ENCODE results near the gene TSPO2. TPM values are rescaled to one million over a fixed set of nuclear protein-coding genes. Genes with fewer than 3 reads are reported as not detected.

Gene TSPO2
- total RNA-seq, 4 donors from 2014 or later = not detected

DNA sequence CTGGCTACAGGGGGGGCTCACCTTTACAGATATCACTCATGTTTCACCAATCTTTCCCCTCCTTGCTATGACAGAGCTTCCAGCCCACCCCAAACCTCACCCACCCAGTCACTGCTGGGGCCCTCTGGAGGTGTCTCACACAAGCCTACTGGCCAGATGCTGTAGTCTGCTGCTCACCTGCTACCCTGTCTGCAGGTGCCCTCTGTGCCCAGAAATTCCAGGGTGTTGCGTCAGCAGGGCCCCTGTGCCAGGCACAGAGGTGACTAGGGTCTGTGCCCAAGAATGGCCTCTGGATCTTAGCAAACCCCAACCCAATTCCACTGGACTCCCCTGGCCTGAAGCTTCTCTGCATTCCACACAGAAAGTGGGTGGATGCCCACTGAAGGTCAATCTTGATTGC lies 24.6 kb upstream of the TSPO2 start:
- 83 to 100% methylated on average over 1 of the region's 1 CpG for WGBS, 2 donors
- no peaks in the 10 kb centered on the region for H3K27me3 ChIP-seq
- no peaks in the 10 kb centered on the region for H3K36me3 ChIP-seq
- no peak overlapping the region for H3K4me3 ChIP-seq
- TF ChIP-seq, protein P1, sequence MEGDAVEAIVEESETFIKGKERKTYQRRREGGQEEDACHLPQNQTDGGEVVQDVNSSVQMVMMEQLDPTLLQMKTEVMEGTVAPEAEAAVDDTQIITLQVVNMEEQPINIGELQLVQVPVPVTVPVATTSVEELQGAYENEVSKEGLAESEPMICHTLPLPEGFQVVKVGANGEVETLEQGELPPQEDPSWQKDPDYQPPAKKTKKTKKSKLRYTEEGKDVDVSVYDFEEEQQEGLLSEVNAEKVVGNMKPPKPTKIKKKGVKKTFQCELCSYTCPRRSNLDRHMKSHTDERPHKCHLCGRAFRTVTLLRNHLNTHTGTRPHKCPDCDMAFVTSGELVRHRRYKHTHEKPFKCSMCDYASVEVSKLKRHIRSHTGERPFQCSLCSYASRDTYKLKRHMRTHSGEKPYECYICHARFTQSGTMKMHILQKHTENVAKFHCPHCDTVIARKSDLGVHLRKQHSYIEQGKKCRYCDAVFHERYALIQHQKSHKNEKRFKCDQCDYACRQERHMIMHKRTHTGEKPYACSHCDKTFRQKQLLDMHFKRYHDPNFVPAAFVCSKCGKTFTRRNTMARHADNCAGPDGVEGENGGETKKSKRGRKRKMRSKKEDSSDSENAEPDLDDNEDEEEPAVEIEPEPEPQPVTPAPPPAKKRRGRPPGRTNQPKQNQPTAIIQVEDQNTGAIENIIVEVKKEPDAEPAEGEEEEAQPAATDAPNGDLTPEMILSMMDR (IDR thresholded peaks at IDR 0.05) = no peak
- no peak for TF ChIP-seq POLR2A (IDR thresholded peaks at IDR 0.05)
- TF ChIP-seq EP300 (IDR thresholded peaks at IDR 0.05) = no peak
- no peak overlapping the region for H3K27ac ChIP-seq
- H3K4me1 ChIP-seq = no peaks in the 10 kb centered on the region
- no peak for DNase-seq (ENCODE audit: low spot score in 2 of 2)
- peaks cover 0 to 5% (median 0%) of the 10 kb centered on the region in 4 donors for H3K9me3 ChIP-seq

DNA sequence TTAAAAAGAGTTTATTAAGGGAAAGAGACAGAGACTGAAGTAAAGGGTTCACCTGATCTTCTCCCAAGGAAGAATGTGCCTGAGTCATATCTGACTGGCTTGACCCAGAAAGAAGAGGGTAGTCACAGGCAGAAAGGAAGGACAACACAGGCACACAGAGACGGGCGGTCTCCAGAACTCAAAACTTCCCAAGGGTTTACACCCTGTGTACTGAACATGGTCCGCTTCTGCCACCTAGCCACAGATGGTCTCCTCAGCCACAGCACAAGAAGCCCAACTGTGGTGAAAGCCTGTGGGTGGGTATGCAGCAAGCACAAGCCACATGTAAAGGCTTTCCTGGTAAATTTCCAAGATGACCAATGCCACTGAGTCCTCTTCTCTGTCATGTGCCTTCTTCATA lies 20.4 kb upstream of the TSPO2 start:
- DNase-seq (ENCODE audit: low spot score in 2 of 2) = no peak
- Histone ChIP-seq H3K36me3 (no peaks in the 10 kb centered on the region), H3K27me3 (no peaks in the 10 kb centered on the region), H3K9me3 (peaks cover 0 to 5% (median 0%) of the 10 kb centered on the region in 4 donors), H3K4me3 (no peak overlapping the region), H3K4me1 (no peaks in the 10 kb centered on the region), H3K27ac (no peak overlapping the region)
- WGBS, 2 donors = 64 to 93% methylated on average over 3 of the region's 3 CpGs
- TF ChIP-seq EP300 (IDR thresholded peaks at IDR 0.05) (no peak), POLR2A (IDR thresholded peaks at IDR 0.05) (no peak)
- TF ChIP-seq, protein P1 (IDR thresholded peaks at IDR 0.05) = no peak

DNA sequence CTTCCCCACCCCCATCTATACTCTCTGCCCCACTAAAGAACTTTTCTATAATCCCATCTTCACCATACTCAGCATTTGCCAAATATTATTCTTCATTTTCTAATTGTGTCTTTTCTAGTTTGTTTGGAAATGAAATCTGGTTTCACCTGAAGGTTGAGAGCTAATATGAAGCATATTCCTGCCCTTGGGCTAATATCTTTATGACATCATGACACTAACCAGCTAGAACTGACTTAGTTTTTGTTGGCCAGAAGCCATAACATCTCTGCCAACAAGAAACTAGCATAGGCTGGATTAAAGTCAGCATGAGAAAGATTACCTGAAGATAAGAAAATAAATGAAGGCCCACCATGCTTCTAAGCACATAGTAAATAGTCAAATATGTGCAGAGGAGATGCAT lies 20.0 kb upstream of the TSPO2 start:
- no peak overlapping the region for H3K27ac ChIP-seq
- H3K9me3 ChIP-seq = peaks cover 0 to 5% (median 0%) of the 10 kb centered on the region in 4 donors
- DNase-seq (ENCODE audit: low spot score in 2 of 2) = no peak
- H3K4me1 ChIP-seq = peaks cover 0 to 4% (median 1%) of the 10 kb centered on the region in 4 donors
- no peaks in the 10 kb centered on the region for H3K27me3 ChIP-seq
- TF ChIP-seq POLR2A (IDR thresholded peaks at IDR 0.05) (no peak), EP300 (IDR thresholded peaks at IDR 0.05) (no peak)
- TF ChIP-seq, protein P1 (IDR thresholded peaks at IDR 0.05) = no peak
- no peaks in the 10 kb centered on the region for H3K36me3 ChIP-seq
- H3K4me3 ChIP-seq = no peak overlapping the region

DNA sequence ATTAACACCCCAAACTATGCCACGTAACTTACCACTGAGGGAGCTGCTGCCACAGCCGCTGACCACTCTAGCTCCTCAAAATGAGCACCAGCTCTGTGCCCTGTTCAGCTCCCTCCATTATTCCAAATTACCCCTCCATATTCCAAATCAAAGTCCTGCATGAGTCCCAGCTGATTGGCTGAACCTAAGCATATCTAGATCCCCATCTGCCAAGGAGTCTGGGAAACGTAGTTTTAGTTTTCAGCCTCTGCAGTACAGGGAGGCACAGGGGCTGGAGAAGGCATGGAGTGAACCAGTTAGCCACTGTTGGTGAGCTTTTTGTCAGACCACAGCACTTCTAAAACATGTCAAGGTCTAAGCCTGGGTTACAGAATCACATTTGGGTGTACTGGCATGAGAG lies 19.2 kb upstream of the TSPO2 start:
- Histone ChIP-seq H3K4me1 (peaks cover 0 to 11% (median 8%) of the 10 kb centered on the region in 4 donors), H3K36me3 (no peaks in the 10 kb centered on the region), H3K27ac (no peak overlapping the region), H3K27me3 (no peaks in the 10 kb centered on the region), H3K4me3 (no peak overlapping the region), H3K9me3 (peaks cover 0 to 3% (median 0%) of the 10 kb centered on the region in 4 donors)
- no peak for TF ChIP-seq POLR2A (IDR thresholded peaks at IDR 0.05)
- TF ChIP-seq, protein P1 (IDR thresholded peaks at IDR 0.05) = no peak
- TF ChIP-seq EP300 (IDR thresholded peaks at IDR 0.05) = no peak
- 95% methylated on average over 3 of the region's 3 CpGs for WGBS, 2 donors
- DNase-seq (ENCODE audit: low spot score in 2 of 2) = no peak

DNA sequence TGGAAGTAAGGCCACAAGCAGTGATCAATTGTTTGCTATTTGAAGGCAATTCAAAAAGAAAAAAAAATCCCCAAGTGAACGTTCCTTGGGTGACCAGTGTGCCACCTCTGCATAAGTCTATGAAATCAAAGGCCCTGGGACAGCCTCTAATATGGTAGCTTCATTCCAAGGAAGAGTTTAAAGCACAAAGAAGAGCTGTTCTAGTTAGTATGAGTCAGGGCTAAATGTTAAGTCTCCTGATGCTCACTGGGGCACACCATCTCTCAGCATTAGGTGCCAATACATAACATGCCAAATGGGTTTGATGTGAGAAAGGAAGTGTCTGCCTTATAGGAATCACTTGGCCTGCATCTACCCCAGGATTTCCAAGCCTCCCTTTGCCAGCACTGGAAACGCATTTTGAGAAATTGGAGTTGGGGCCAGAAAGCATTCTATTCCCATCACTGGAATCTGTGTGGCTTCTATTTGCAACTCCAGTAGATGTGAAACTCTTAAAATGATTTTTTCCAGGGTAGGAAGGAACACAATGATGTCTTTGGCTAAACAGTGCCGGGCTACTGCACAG lies 16.2 kb upstream of the TSPO2 start:
- no peak for TF ChIP-seq EP300 (IDR thresholded peaks at IDR 0.05)
- no peak for TF ChIP-seq POLR2A (IDR thresholded peaks at IDR 0.05)
- TF ChIP-seq, protein P1 (IDR thresholded peaks at IDR 0.05) = no peak
- Histone ChIP-seq H3K27ac (no peak overlapping the region), H3K27me3 (no peaks in the 10 kb centered on the region), H3K36me3 (no peaks in the 10 kb centered on the region), H3K4me3 (no peak overlapping the region), H3K9me3 (no peaks in the 10 kb centered on the region), H3K4me1 (peaks cover 0 to 21% (median 14%) of the 10 kb centered on the region in 4 donors)
- no peak for DNase-seq (ENCODE audit: low spot score in 2 of 2)
- WGBS, 2 donors = 71 to 79% methylated on average over 3 of the region's 3 CpGs

All from tibial nerve (tissue), 4 donors.